GM10847 (cell line): ENCODE results near the gene DPYD.

Experiments used
- POLR2A ChIP-seq: IDR thresholded peaks from 2 replicates; pipeline ENCODE4 v1.6.1; 2011; ENCODE audit not compliant: insufficient read length; ENCODE audit errors: extremely low read depth

DPYD gene

DNA sequence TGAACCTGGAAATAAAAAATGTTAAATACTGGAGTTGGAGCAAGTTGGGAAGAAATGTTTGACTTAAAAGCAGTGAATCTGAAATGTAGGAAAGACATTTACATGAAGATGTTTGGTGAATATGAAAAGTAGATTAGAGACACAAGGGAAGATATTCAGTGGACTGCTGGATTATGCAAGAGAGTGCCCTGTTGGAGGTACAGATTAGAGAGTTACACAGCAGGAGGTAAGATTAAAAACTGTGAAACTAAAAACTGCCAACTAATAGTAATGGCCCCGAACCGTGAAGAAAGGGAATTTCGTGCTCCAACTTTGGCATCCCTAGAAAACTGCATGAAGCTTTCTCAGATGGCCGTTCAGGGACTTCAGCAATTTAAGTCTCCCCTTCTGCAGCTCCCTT lies 375.4 kb downstream of the DPYD start:
- TF ChIP-seq POLR2A = no peak

DNA sequence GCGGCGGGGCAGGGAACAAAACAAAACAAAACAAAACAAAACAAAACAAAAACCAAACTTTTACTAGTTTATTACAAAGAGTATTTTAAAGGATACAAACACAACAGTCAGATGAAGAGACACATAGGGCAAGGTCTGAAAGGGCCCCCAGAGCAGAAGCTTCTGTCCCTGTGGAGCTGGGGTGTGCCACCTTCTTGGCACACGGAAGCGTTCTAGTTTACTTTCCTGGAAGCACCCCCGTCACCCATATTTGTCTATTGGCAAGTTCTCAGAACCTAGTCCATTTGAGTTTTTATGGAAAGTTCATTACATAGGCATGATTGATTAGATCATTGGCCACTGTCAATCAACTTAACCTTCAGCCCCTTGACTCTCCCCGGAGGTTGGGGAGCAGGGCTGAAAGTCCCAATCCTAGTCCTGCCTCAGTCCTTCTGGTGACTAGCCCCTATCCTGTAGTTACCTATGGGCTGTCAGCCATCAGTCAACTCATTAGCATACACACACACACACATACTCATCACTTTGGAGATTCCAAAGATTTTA lies 380.4 kb downstream of the DPYD start:
- no peak for TF ChIP-seq POLR2A

DNA sequence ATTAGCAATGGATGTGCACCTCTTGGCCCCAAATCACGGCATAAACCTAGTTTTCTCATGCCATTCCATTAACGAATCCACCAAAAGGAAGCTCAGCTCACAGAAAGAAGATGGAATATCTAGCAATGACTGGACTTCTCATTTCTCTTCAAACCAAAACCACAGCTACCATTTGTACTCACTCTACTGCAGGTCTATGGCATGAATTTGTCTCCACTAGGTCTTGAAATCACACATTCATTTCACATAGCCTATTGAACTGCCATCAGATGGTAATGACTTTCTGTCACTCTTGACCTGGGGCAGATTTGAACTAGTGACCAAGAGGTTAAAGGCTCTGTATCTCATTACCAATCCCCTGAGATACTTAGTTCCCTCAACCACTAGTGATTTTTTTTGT lies 382.7 kb downstream of the DPYD start:
- TF ChIP-seq POLR2A = no peak

DNA sequence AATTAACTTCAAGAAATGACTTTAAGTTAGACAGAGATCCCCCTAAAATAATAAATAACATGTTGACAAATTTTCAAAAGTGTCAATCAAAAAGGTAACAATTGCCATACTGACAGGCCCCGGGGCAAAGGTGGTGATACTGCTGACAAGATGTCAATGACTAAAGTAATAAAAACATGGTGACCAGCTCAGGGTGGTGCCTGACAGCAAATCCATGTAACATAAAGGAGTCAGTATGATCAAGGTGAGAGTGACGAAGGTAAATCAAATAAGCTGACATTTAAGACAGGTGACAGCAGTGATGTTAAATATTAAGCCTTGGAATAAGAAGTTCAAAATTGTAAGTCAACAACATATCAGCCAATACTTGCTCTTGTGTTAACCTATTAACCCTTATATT lies 387.5 kb downstream of the DPYD start:
- TF ChIP-seq POLR2A = no peak

DNA sequence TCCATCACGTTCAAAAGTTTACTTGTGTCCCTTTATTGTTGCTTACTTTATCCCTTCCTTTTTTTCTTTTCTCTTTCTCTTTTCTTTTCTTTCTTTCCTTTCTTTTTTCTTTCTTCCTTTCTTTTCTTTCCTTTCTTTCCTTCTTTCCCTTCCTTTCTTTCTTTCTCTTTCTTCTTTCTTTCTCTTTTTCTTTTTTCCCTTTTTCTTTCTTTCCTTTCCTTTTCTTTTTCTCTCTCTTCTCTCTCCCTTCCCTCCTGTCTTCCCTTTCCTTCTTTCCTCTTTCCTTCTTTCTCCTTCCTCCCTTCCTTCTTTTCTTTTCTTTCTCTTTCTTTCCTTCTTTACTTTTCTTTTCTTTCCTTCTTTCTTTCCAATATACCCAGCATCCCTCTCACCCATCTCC lies 391.2 kb downstream of the DPYD start:
- TF ChIP-seq POLR2A = no peak

DNA sequence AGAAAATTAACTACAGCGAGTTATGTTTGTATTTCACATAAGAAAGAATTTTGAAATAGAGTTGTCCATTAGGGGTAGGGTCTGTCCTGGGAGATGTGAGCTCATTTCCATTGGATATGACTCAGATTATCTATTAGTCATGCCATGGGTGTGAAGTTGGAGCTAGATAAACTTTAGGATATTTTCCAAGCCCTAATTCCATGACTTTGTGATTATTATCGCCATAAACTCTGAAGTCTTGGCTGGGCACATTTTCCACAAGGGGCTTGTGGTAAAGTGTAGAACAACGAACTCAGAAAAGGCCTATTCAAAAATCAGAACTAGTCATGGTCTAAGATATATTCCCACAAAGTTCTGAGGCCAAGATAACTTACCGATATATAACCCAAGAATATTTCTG lies 396.6 kb downstream of the DPYD start:
- no peak for TF ChIP-seq POLR2A

DNA sequence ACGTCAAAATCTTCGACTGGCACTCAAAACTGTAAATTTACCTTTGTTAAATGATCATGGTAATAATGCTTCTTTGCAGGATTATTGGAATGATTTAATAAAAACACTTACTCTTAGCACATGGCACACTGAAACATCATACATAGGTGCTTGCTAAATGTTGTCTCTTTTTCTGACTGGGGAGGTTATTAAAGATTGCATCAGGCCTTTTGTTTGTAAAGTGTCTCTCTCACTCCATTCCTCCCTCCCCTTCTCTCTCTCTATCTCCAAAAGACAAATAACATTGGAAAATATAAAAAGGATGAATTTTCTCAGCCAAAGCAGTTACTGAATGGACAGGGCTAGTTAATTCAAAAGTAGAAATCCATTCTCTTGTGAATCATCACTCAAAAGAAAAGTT lies 404.2 kb downstream of the DPYD start:
- no peak for TF ChIP-seq POLR2A

DNA sequence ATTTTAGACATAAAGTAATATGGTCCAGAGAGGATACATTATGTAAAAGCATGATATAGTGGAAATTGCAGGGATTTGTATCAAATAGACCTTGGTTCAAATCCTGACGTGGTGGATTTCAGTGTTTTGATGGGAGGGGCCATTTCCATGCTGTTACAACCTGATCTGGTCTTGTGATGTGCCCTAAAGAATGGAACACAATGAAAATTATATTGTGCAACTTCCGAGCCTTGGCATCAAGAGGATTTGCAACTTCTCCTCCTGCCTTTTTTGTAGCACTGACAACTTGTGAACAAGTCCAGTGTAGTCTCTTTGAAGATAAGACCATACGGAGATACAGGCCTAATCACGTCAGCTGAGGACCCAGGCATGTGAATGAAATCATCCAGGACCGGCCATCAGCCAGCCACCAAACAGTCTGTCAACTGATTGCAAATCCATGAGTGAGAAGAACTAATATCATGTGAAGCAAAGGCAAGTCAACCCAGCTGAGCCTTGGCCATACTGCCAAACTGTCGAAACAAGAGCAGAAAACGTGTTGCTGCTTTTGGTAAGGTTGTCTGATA lies 412.1 kb downstream of the DPYD start:
- TF ChIP-seq POLR2A = no peak

DNA sequence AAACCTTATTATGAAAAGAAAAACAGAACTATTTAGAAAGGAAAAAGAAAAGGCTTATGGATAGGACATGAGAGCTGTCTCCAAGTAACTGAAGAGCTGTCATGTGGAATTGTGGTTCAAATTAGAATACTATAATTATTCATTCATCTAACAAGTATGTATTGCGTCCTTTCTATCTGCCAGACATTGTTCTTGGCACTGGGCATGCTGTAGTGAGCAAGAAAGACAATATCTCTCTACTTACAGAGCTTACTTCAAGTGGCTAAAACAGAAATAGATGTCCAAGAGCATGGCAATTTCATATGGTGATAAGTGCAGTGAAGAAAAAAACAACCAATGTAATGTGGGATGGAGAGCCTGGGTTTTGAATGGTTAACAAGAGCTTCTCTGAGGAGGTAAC lies 413.0 kb downstream of the DPYD start:
- no peak for TF ChIP-seq POLR2A

DNA sequence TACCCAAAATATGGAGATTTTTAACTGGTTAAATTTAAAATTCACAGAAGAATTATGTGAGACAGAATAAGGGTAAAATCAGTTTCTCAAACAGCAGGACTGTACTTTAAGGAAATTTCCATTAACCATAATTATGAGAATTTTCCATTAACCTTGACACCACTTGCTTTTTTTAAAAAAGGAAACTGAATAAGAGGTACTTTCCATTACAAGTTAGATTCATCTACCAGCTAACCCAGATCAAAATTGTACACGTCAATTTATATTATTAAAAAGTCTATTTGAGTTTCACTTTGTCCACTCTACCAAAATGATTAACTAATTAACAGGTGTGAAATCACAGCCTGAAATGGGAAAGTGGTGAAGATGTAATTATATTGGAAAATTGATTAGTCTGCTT lies 414.5 kb downstream of the DPYD start:
- no peak for TF ChIP-seq POLR2A

DNA sequence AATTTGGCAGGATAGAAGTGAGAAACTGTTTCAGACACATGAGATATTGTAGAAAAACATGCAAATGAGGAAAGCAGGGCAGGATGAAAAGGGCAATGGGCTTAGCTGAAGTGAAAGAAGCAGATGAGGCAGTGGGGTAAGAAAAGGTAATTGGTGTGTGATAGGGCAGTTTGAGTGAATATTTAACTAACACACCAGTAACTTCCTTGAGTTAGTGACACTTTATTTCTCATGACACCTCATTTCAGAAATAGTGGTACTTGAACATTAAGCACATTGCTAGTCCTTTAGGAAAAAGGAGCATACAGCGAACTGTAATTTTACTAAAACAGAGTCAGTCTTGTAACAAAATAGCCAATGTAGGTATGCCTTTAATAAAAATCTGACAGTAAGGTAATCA lies 415.0 kb downstream of the DPYD start:
- no peak for TF ChIP-seq POLR2A

DNA sequence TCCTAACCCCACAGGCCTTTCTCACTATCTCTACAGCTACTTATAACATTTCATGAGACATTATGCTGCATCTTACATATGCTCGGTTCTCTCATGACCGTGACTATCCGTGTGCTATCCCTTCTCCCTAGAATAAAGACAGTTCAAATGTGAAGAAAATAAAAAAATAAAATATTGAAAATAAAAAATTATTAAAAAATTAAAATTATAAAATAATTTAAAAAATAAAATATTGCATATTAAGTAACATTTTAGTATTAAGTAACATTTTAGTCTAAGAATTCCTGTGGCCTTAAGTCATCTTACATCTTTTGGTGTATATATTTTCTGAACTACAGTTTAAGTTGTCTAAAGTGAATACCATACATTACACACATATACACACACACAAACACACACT lies 415.5 kb downstream of the DPYD start:
- TF ChIP-seq POLR2A = no peak

DNA sequence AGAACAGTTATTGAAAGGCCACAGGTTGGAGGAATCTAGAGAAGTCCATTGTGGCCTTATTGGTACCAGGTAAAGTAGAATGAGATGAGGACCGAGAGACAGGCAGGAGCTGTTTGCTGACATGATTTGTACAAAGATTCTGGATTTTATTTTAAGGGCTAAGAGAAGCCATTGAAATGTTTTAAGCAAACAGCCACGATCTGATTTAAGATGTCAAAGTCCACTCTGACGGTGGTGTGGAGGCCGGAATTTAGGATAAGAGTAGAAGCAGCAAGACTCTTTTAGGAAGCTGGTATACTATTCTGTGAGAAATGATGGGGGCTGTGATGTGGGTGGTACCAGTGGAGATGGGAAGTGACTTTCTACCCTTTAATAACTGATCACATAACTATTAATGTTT lies 418.5 kb downstream of the DPYD start:
- TF ChIP-seq POLR2A = no peak

DNA sequence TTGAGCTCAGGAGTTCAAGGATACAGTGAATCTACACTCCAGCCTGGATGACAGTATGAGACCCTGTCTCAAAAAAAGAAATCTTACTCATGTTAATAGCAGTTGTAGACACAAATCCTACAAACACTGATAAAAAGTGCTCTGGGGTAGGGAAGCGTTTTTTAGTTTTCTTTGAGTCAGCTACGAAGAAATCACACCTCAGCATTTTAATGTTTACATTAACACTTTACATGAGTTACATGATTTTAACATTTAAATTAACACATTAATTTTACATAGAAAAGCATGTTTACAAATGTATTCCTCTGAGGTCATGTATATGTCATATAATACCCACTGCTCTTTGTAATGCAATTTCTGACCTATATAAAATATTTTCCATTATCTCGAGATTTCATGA lies 419.2 kb downstream of the DPYD start:
- no peak for TF ChIP-seq POLR2A

DNA sequence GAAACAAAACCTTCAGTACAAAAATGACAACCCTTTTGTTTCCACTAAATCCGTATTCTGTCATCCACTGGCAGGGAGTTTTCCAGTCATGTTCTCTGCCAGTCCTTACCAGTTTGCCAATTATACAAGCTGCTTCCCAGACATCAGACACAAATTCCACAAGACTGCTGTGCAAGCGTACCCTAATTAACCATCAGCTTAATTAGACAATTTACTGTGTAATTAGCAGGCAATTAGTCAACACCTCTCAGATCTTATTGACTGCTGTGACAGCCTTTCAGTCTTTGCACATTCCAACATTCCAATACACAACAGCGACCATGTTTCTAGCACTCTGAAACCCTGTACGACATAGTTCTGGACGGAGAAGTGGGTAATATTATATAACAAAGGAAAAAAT lies 420.1 kb downstream of the DPYD start:
- TF ChIP-seq POLR2A = no peak

DNA sequence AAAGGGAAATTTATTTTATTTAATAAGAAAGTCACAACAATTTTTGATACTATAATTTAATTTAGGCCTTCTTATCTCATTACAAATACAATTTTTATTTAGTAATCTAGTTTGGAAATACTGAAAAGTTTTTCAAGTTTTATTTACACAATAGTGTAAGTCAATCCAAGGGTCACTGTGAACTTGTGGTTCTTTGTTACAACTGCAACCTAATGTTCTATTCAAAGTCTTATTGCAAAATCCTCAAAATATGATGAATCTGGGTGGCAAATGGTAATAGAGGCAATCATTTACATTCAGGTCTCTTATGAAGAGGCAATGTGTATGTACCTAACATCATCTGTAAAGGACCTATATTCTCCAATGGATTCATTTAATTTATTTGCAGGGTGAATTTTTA lies 421.2 kb downstream of the DPYD start:
- TF ChIP-seq POLR2A = no peak

DNA sequence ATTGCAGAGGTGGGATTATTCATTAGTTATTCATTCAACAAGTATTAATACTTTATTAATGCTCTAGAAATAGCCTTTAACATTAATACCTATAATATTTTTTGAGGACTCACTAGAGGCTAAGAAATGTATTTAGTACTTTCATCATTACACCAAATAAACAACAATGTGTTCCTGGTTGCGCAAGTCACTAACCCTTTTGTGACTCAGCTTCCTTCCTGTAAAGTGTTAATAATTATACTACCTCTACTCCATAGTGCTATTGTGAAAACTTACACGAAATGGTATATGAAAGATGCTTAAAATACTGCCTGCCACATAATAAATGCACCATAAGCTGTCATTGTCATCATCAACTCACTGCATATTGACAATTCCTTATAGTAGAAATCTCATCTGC lies 431.0 kb downstream of the DPYD start:
- TF ChIP-seq POLR2A = no peak

DNA sequence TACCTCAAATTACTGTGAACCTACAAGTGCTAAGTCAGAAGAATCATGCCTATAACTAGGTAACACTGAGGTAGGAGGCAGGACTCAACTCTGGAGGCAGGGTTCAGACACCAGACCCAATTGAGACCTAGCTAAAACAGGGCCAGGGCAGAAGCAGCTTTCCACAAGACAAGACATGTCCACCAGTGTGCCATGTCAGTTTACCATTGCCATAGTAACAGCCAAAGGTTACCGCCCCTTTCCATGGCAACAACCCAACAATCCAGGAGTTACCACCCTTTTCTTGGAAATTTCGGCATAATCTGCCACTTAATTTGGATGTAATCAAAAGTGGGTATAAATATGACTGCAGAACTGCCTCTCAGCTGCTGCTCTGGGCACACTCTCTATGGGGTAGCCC lies 432.3 kb downstream of the DPYD start:
- TF ChIP-seq POLR2A = no peak

DNA sequence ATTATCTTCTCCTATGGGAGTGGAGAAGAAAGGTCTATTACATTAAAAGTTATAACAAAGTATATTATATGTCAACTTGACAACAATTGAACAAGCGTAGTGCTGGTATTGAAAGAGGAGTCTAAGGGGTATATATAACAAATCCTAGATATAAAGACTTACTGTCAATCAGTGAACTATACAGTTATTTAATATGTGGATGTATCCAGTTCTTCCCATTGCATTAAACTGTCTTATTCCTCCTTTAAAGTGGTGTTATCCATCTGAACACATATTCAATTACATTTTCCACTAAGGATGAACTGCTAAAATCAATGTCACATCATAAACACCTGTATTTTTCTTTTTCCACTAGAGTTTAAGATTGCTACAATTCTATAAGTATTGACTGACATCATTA lies 438.8 kb downstream of the DPYD start:
- no peak for TF ChIP-seq POLR2A

DNA sequence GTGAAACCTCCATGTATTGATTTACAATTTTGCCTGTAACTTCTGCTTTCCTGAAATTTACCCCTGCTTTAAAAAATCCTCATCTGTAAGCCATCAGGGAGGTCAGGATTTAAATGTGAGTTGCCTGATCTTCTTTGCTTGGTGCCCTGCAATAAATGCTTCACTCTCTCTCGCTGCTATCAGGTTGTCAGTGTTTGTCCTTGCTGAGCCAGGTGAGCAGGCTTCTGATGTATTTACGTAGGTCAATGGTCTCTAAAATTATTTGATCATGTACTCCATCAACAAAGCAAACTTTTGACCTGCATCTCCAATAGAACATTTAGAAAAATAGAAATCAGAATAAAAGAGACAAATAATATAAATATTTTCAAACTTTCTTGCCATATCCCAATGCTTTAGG lies 453.4 kb downstream of the DPYD start:
- TF ChIP-seq POLR2A = no peak
